Mesothelial cell of epicardium (in vitro differentiated cells): Measurements from ENCODE around the gene ZNF331. TPM values are rescaled to one million over a fixed set of nuclear protein-coding genes. Genes with fewer than 3 reads are reported as not detected.

Experiments
- DNase-seq, 2 experiments: peaks; one replicate each; pipeline ENCODE4 v3.0.0; 2021; ENCODE audit warnings: low spot score in 2 of 2; ENCODE audit not compliant: unreplicated experiment in 2 of 2
- H3K27ac Mint-ChIP-seq: 2 replicates; pipeline ENCODE4 v1.8.0; 2021; ENCODE audit warnings: mixed read lengths
- H3K27me3 Mint-ChIP-seq: 2 replicates; pipeline ENCODE4 v1.8.0; 2021; ENCODE audit warnings: low read depth, mixed read lengths
- H3K36me3 Mint-ChIP-seq: 2 replicates; pipeline ENCODE4 v1.8.0; 2021; ENCODE audit warnings: mixed read lengths
- H3K4me1 Mint-ChIP-seq: 2 replicates; pipeline ENCODE4 v1.8.0; 2021; ENCODE audit warnings: mixed read lengths
- H3K4me3 Mint-ChIP-seq: 2 replicates; pipeline ENCODE4 v1.8.0; 2021; ENCODE audit warnings: mild to moderate bottlenecking, moderate library complexity, mixed read lengths
- H3K9me3 Mint-ChIP-seq: 2 replicates; pipeline ENCODE4 v1.8.0; 2021; ENCODE audit warnings: mixed read lengths
- total RNA-seq: library from RNA; stranded (reverse); gene quantifications from 3 replicates; pipeline ENCODE4 v1.2.1, GENCODE V29; 2021
- TF ChIP-seq, protein P1 (sequence below): fragments of 200-600 bp; sonication (generic); IDR thresholded peaks from one replicate; pipeline ENCODE4 v1.5.0; 2021; ENCODE audit warnings: antibody characterized with exemption; ENCODE audit not compliant: unreplicated experiment

The ZNF331 gene
- total RNA-seq, 1 donor from 2014 or later: 19.5 TPM

DNA sequence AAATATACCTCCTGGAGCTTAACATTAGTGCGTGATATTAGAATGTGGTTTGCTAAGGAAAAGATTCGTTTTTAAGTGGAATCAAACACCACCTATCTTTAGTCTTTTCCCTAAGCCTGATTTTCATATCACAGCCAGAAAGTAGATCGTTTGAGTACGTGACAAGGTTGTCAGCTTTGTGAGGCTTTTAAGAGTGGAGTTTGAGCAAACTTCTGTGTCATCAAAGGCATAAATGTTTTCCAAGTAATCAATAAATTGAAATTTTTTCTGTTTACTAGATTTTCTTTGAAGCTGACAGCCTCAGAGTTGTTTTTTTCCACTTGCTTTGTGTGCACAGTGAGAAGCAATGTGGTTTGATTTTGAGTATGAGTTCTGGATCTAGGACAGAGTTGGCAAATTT, 6.5 kb upstream of the ZNF331 start:
- no peak for DNase-seq
- Mint-ChIP-seq H3K27ac (no peak overlapping the region), H3K36me3 (no peaks in the 10 kb centered on the region), H3K27me3 (no peaks in the 10 kb centered on the region), H3K9me3 (no peaks in the 10 kb centered on the region), H3K4me3 (no peak overlapping the region), H3K4me1 (peaks cover 4% of the 10 kb centered on the region)
- TF ChIP-seq, protein P1, sequence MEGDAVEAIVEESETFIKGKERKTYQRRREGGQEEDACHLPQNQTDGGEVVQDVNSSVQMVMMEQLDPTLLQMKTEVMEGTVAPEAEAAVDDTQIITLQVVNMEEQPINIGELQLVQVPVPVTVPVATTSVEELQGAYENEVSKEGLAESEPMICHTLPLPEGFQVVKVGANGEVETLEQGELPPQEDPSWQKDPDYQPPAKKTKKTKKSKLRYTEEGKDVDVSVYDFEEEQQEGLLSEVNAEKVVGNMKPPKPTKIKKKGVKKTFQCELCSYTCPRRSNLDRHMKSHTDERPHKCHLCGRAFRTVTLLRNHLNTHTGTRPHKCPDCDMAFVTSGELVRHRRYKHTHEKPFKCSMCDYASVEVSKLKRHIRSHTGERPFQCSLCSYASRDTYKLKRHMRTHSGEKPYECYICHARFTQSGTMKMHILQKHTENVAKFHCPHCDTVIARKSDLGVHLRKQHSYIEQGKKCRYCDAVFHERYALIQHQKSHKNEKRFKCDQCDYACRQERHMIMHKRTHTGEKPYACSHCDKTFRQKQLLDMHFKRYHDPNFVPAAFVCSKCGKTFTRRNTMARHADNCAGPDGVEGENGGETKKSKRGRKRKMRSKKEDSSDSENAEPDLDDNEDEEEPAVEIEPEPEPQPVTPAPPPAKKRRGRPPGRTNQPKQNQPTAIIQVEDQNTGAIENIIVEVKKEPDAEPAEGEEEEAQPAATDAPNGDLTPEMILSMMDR: no peak

DNA sequence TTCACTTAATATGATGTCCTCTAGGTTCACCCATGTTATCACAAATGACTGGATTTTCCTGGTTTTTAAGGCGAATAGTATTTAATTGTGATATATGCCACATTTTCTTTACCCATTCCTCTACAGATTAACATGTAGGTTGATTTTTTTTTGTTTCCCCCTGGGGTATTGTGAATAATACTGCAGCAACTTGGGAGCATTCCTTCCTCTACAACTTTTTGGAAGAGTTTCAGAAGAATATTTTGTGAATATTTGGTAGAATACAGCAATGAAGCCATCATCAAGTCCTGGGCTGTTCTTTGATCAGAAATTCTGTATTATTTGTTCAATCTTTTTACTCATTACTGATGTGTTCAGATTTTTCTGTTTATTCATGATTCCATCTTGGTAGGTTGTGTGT, 5.6 kb upstream of the ZNF331 start:
- no peak overlapping the region for H3K4me3 Mint-ChIP-seq
- DNase-seq: no peak
- TF ChIP-seq, protein P1: no peak
- no peak overlapping the region for H3K27ac Mint-ChIP-seq
- H3K36me3 Mint-ChIP-seq: no peaks in the 10 kb centered on the region
- no peaks in the 10 kb centered on the region for H3K9me3 Mint-ChIP-seq
- peaks cover 4% of the 10 kb centered on the region for H3K4me1 Mint-ChIP-seq
- H3K27me3 Mint-ChIP-seq: no peaks in the 10 kb centered on the region

DNA sequence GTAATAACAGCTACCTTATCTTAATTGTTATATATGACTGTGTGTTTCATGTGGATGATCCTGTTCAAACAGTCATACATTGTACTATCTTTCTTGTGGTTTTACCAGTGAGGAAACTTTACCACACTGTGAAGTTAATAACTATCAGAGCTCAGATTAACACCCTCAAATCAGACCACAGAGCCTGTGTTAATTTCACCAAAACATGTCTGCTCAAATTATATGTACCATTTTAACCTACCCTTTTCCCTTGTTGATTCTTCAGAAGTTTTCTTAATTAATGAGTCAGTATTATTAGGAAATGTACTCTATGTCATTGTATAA, 1.8 kb upstream of the ZNF331 start:
- Mint-ChIP-seq H3K36me3 (peaks cover 3% of the 10 kb centered on the region), H3K27ac (peak overlapping the region; percentile 21), H3K27me3 (no peaks in the 10 kb centered on the region), H3K4me1 (peaks cover 11% of the 10 kb centered on the region), H3K4me3 (peak overlapping the region; percentile 40), H3K9me3 (no peaks in the 10 kb centered on the region)
- TF ChIP-seq, protein P1: no peak
- DNase-seq: no peak

DNA sequence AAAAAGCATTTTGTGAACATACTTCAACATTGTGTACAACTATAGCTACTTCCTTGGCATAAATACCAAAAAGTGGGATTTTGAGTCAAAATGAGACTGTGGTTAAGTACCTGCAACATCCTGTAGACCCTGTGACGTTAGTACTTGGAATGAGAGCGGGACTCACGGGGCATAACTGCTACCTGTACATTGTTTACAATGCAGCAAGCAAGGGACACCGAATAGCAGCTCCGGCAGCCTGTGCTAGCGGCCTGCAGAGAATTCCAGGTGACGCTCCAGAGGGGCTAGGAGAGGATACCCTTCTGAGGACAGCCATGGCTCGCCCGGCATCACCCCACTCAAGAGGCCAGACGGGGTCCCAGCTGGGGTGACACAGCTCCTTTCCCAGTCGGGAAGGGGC, 824 bp upstream of the ZNF331 start:
- no peaks in the 10 kb centered on the region for H3K27me3 Mint-ChIP-seq
- H3K36me3 Mint-ChIP-seq: peaks cover 3% of the 10 kb centered on the region
- H3K4me3 Mint-ChIP-seq: peak overlapping the region; percentile 97
- peak overlapping the region; percentile 61 for H3K27ac Mint-ChIP-seq
- H3K4me1 Mint-ChIP-seq: peaks cover 15% of the 10 kb centered on the region
- TF ChIP-seq, protein P1: no peak
- DNase-seq: no peak
- H3K9me3 Mint-ChIP-seq: no peaks in the 10 kb centered on the region

DNA sequence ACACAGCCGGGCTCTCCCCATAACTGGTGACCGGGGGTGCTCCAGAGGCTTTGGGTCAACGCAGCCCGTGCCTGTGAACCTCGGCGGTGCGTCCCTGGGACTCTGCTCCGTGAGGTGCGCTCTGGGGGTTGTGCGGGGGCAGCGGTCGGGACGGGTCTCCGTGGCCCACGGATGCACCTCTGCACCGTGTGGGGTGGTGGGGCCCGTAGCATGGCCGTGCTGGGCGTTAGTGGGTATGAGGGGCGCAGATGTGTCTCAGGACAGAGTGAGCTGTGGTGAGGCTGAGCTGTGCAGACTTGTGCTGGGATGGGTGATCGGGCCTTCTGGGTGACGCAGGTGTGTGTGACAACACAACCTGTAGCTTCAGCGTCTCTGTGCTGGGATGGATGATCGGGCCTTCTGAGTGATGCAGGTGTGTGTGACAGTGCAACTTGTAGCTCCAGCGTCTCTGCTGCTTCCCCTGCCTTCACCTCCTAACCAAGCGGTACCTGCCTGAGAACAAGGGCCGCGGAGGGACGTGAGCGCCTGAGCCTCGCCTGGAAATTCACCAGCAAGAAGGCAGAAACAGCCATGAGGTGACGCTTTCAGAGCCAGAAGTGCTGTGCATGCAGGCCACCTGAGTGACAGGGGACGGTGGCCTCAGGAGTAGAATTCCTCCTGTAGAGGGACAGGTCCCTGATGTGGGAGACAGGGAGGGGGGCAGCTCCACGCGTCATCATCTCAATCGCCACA, 599 bp downstream of the ZNF331 start:
- Mint-ChIP-seq H3K4me3 (peak overlapping the region; percentile 97), H3K27ac (peak overlapping the region; percentile 97), H3K27me3 (no peaks in the 10 kb centered on the region), H3K36me3 (peaks cover 6% of the 10 kb centered on the region), H3K9me3 (no peaks in the 10 kb centered on the region), H3K4me1 (peaks cover 16% of the 10 kb centered on the region)
- DNase-seq: no peak
- TF ChIP-seq, protein P1: no peak
